Kidney tubule cell (primary cell): ENCODE data around the gene PPP2R1A.
"Not testable (repeated sequence)": the region's sequence is repeated elsewhere in the genome, so short reads cannot be mapped to it uniquely, and the experiment has no call there.

Experiments used
- DNase-seq: peaks from one replicate; pipeline ENCODE4 v3.0.0-alpha.2; 2018; ENCODE audit warnings: low spot score

The PPP2R1A gene

DNA sequence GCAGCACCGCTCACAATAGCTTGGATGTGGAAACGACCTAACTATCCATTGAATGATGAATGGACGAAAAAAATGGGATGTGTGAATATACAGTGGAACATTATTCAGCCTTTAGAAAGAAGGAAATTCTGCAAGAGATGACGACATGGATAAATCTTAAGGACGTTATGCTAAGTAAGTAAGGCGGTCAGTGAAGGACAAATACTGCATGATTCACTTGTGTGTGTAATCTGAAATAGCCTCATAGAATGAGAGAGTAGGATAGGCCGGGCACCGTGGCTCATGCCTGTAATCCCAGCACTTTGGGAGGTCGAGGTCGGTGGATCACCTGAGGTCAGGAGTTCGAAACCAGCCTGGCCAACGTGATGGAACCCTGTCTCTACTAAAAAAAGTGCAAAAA lies 54.2 kb downstream of the PPP2R1A start:
- no peak for DNase-seq

DNA sequence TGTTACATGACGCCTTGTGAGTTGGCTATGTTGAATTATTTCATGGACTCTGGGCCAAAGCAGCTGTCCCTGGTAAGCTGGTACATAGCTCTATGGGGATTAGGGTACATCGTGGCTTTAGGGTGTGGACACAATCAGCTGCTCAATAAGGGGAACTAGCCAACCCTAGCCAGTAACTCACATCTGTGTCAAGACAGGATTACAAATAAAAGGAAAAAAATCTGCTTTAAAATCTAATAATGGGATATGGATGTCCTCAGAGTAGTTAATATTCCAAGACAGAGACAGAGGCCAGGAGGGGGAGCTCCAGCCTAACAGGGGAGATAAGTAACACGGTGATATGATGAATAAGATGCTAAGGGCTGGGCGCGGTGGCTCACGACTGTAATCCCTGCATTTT lies 58.4 kb downstream of the PPP2R1A start:
- DNase-seq = peak; percentile 42

DNA sequence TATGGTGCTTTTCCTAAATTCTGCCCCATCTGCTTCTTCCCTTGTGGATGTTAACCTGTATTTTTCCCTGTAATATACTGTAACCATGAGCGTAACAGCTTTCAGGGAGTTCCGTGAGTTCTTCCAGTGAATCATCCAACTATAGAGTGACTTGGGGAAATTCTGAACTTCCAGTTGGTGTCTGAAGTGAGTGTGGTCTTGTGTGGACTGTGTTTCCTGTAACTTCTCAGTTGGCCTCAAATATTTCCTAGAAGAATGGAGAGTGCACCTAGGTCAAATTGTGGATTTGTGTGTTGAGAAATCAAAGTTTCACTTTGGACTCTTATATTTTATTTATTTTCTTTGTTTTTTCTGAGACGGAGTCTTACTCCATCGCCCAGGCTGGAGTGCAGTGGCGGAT lies 68.6 kb downstream of the PPP2R1A start:
- peak; percentile 24 for DNase-seq

DNA sequence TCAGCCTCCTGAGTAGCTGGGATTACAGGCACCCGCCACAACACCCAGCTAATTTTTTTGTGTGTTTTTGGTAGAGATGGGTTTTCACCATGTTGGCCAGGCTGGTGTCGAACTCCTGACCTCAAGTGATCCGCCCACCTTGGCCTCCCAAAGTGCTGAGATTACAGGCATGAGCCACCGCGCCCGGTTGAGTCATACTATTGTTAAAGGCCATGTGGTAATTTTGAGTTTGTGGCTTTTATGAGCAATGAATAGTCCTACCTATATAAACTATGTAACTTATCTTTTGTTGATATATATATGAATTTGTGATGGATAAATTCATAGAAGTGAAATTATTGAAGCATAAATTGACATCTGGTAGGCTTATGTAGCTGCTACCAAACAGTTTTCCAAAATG lies 75.7 kb downstream of the PPP2R1A start:
- DNase-seq = not testable (repeated sequence)

DNA sequence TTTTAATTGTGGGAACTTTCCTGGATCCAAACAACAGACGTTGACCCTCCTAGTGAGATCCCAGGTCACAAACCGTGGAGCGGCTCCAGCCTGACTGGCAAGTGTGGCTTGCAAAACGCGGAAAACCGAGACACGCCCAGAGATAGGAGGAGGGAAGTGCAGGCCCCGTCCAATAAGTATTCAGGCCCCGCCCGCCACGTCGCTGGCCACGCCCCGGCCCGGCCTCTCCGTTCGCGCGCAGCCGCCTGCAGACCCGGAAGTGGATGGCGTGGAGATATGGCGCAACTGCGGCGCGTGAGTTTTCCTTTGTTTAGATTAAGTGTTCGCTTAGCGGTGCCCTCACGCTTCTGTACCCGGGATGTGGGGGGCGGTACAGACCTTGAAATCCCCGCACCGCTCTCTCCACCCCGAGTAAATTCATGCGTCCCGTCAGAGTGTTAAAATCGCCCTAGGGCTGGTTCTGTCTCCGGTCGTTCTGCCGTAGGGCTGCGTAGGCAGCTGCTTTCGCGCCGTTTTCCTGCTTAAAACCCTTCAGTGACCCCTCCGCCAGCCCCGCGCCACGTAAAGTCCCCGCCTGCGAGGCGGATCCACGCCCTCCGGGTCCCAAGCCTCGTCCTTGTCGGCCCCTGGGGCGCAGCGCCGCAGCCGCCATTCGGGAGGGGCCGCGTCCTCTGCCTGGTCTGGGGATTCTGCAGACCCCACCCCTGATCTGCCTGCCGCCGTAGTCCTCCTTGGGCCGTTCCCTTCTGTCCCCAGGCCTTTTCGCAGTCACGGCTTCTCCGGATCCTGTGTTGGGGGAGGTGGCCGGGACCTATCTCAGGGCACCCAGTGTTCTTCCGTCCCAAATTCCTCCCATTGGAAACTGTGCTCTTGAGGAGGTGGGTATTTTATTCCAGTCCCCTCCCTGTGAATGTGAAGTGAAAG lies 79.7 kb downstream of the PPP2R1A start, which contains the start of gene ZNF766:
TSS of gene ZNF766 (plus strand) at position 250 of the 924 bp plus-strand sequence. CDS start at position 277, 27 bp downstream.
- DNase-seq = peak; percentile 95

DNA sequence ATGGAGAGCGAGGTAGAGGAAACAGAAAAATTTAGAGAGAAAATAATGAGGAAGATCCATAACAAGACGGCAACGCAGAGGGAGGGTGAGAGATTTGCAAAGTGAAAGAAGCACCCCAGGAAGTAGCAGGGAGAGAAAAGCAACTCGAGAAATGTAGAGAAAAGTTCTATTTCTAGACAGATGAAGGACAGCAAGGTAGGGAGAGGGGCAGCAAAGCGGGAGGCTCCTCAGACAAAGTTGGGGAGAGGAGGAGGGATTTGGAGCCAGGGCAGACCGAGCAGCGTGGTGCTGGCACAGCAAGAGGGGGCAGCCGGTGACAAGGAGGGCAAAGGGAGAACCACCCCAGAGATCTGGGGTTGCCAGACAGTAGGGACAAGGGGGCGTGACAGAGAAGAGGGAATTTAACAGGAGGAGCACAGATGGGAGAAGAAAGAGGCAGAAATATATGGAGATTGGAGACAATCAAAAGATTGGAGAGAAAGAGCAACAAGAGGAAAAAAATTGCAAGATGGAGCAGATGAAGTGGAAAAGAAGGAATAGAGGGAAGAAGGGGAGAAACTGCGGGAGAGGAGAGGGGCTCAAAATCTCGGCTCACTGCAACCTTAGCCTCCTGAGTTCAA lies 80.5 kb downstream of the PPP2R1A start:
- peak; percentile 18 for DNase-seq

DNA sequence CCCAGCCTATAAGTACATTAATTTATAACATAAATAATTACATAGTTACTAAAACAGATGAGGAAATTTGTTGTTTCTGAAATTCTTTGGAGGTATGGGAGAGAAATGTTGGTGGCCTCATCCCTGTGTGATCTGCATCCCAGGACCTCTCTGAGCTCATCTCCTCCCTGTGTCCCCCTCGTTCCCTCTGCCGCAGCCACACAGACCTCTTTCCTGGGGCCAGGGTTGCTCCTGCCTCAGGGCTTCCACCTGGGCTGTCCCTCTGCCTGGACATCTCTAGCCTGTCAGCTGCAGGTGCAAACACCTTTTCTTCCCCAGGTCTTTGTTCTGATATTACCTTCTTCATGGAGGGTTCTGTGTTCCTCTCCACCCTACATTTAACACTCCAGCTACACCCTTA lies 83.4 kb downstream of the PPP2R1A start:
- no peak for DNase-seq

DNA sequence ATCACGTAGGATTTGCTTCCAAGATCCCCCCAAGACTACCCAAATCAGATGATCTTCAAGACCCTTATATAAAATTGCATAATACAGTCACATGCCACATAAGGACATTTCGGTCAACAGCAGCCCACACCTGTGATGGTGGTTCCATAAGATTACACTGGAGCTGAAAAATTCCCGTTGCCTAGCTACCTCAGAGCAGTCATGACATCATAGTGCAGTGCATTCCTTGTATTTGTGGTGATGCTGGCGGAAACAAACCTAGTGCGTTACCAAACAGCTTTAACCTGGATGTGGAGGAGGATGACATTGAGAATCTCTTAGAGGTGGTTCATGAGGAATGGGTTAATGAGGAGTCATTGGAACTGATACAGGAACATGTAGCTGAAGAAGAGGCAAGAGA lies 84.3 kb downstream of the PPP2R1A start:
- no peak for DNase-seq

DNA sequence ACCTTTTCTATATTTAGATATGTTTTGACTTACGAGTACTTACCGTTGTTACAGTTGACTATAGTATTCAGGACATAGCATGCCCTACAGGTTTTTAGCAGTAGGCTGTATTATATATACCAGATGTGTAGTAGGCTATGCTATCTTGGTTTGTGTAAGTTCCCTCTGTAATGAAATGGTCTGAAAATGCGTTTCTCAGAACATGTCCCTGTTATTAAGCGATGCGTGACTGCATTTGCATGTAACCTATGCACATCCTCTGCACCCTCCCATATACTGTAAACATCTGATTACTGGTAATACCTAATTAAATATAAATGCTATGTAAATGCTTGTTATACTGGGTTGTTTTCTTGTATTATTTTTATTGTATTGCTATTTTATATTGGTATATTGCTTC lies 86.1 kb downstream of the PPP2R1A start:
- no peak for DNase-seq

DNA sequence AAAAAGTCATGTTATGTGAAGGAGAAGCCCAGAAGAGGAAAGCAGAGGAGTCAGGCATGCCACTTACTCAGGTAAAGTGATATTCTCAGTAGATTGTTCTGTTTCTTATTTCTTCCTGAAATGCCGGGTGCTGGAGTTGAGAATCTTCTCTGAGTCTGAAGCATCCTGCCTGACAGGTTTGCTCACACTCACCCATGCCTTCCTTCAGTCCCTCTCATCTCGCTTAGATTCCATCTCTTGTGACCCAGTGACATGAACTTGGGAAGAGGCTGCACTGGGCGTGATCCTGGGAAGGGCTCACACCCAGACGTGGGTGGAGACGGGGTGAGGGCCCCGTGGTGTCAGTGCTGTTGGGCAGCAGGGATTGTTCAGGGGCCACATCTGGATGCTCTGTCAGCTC lies 87.6 kb downstream of the PPP2R1A start:
- no peak for DNase-seq
